ENCODE data around the gene LHPP. TPM values are rescaled to one million over a fixed set of nuclear protein-coding genes. Genes with fewer than 3 reads are reported as not detected.

LHPP gene
- total RNA-seq, 2 donors from 2014 or later = 4.9 to 9.9 TPM

GRCh38 chr10:124534231-124534798 is 72.7 kb downstream of the LHPP start:
- DNase-seq (peak in 3 of 4 donors; percentile 37 to 54 (median 43)), ATAC-seq (peak; percentile 36)
- Histone ChIP-seq H3K4me1 (peaks cover 6% of the 10 kb centered on the region), H3K36me3 (replicated peaks in 1 of 2; ENCODE audit: insufficient read depth in 1 of 2, low read depth in 2 of 2) (no peaks in the 10 kb centered on the region), H3K27me3 (no peaks in the 10 kb centered on the region), H3K27ac (no peak overlapping the region), H3K9me3 (no peaks in the 10 kb centered on the region), H3K4me3 (no peak overlapping the region)
- 64 to 73% methylated on average over 15 to 30 of the region's 30 CpGs for WGBS, 2 donors
- intact Hi-C loops (cut with DNase I) = no loop called here
- TF ChIP-seq CTCF (IDR thresholded peaks at IDR 0.05) (peak in 4 of 7 experiments; percentile 8 to 52 (median 36)), POLR2A (IDR thresholded peaks at IDR 0.05) (no peak)

GRCh38 chr10:124534826-124535601 is 73.4 kb downstream of the LHPP start:
- peaks cover 6% of the 10 kb centered on the region for H3K4me1 ChIP-seq
- ATAC-seq (no peak), DNase-seq (no peak)
- no peak overlapping the region for H3K4me3 ChIP-seq
- intact Hi-C loops (cut with DNase I) = loop anchor here (5.0 kb wide), 1 partner anchor 197 kb away; no protein-coding TSS in a partner anchor
- no peak overlapping the region for H3K27ac ChIP-seq
- no peaks in the 10 kb centered on the region for H3K27me3 ChIP-seq
- H3K9me3 ChIP-seq = no peaks in the 10 kb centered on the region
- WGBS, 2 donors = 77 to 86% methylated on average over 17 of the region's 17 CpGs
- H3K36me3 ChIP-seq (replicated peaks in 1 of 2; ENCODE audit: insufficient read depth in 1 of 2, low read depth in 2 of 2) = no peaks in the 10 kb centered on the region
- no peak for TF ChIP-seq POLR2A (IDR thresholded peaks at IDR 0.05)
- no peak for TF ChIP-seq CTCF (IDR thresholded peaks at IDR 0.05)

- DNase-seq (no peak), ATAC-seq (no peak)
- no peaks in the 10 kb centered on the region for H3K36me3 ChIP-seq (replicated peaks in 1 of 2; ENCODE audit: insufficient read depth in 1 of 2, low read depth in 2 of 2)
- H3K27ac ChIP-seq = no peak overlapping the region
- no peaks in the 10 kb centered on the region for H3K9me3 ChIP-seq
- H3K4me3 ChIP-seq = no peak overlapping the region
- TF ChIP-seq CTCF (IDR thresholded peaks at IDR 0.05) (no peak), POLR2A (IDR thresholded peaks at IDR 0.05) (no peak)
- WGBS, 2 donors = 56 to 57% methylated on average over 1 to 18 of the region's 18 CpGs
- peaks cover 6% of the 10 kb centered on the region for H3K4me1 ChIP-seq
- intact Hi-C loops (cut with DNase I) = loop anchor here (5.0 kb wide), 1 partner anchor 196 kb away; no protein-coding TSS in a partner anchor
- H3K27me3 ChIP-seq = no peaks in the 10 kb centered on the region
Observed at GRCh38 chr10:124535731-124536495, 74.3 kb downstream of the LHPP start.

GRCh38 chr10:124536496-124537050 is 75.0 kb downstream of the LHPP start:
- DNase-seq (no peak), ATAC-seq (no peak)
- no peak for TF ChIP-seq POLR2A (IDR thresholded peaks at IDR 0.05)
- TF ChIP-seq CTCF (IDR thresholded peaks at IDR 0.05) = no peak
- no peaks in the 10 kb centered on the region for H3K9me3 ChIP-seq
- 60 to 77% methylated on average over 5 of the region's 5 CpGs for WGBS, 2 donors
- no peaks in the 10 kb centered on the region for H3K36me3 ChIP-seq (replicated peaks in 1 of 2; ENCODE audit: insufficient read depth in 1 of 2, low read depth in 2 of 2)
- H3K4me1 ChIP-seq = peaks cover 6% of the 10 kb centered on the region
- no peak overlapping the region for H3K4me3 ChIP-seq
- intact Hi-C loops (cut with DNase I) = loop anchor here (5.0 kb wide), 1 partner anchor 196 kb away; no protein-coding TSS in a partner anchor
- no peaks in the 10 kb centered on the region for H3K27me3 ChIP-seq
- no peak overlapping the region for H3K27ac ChIP-seq
